HG02642 (cell line): ENCODE data around the gene DHX30.
"Not testable (repeated sequence)": the region's sequence is repeated elsewhere in the genome, so short reads cannot be mapped to it uniquely, and the experiment has no call there.

ENCODE experiments used
- ATAC-seq: cut with Tn5 transposase; IDR thresholded peaks from one replicate; pipeline ENCODE4 v1.9.1; 2021; ENCODE audit warnings: mild to moderate bottlenecking; ENCODE audit not compliant: unreplicated experiment, poor library complexity

Gene DHX30

GRCh38 chr3:47802734-47803479, at the start of gene DHX30:
Gene DHX30 (plus strand): TSS chr3:47803138. CDS start chr3:47810684, 7,546 bp downstream.
- peak; percentile 87 for ATAC-seq

- ATAC-seq, result no peak
Measured at GRCh38 chr3:47758261-47759025, 44.5 kb upstream of the DHX30 start.

- ATAC-seq, result not testable (repeated sequence)
Measured at GRCh38 chr3:47760207-47760606, 42.7 kb upstream of the DHX30 start.

- ATAC-seq, result no peak
Measured at GRCh38 chr3:47761046-47761445, 41.9 kb upstream of the DHX30 start.

- ATAC-seq, result no peak
Measured at GRCh38 chr3:47762233-47762632, 40.7 kb upstream of the DHX30 start.

- no peak for ATAC-seq
Measured at GRCh38 chr3:47766186-47766585, 36.8 kb upstream of the DHX30 start.

- no peak for ATAC-seq
Measured at GRCh38 chr3:47772047-47772446, 30.9 kb upstream of the DHX30 start.

GRCh38 chr3:47772788-47773187, 30.1 kb upstream of the DHX30 start:
- ATAC-seq, result no peak

- ATAC-seq, result no peak
Measured at GRCh38 chr3:47778746-47779145, 24.2 kb upstream of the DHX30 start.

- peak; percentile 38 for ATAC-seq
Measured at GRCh38 chr3:47780741-47781684, 21.9 kb upstream of the DHX30 start.

- ATAC-seq, result peak; percentile 83
Measured at GRCh38 chr3:47781685-47782445, 21.1 kb upstream of the DHX30 start, which contains the start of gene SMARCC1. Gene SMARCC1 (minus strand): TSS chr3:47781893. CDS start chr3:47781797, 96 bp downstream.

GRCh38 chr3:47782446-47783308, 20.3 kb upstream of the DHX30 start:
- ATAC-seq, result no peak

- no peak for ATAC-seq
Measured at GRCh38 chr3:47783673-47784072, 19.3 kb upstream of the DHX30 start.

GRCh38 chr3:47791193-47791855, 11.6 kb upstream of the DHX30 start:
- no peak for ATAC-seq

- no peak for ATAC-seq
Measured at GRCh38 chr3:47792699-47793098, 10.2 kb upstream of the DHX30 start.

GRCh38 chr3:47794544-47794943, 8.4 kb upstream of the DHX30 start:
- ATAC-seq, result no peak

GRCh38 chr3:47799733-47800132, 3.2 kb upstream of the DHX30 start:
- ATAC-seq, result no peak

GRCh38 chr3:47803480-47804025, 615 bp downstream of the DHX30 start:
- no peak for ATAC-seq
